Choroid plexus epithelial cell (primary cell): ENCODE results near the gene PLSCR4.

Experiments used
- DNase-seq: peaks from one replicate; pipeline ENCODE4 v3.0.0-alpha.2; 2010; ENCODE audit warnings: low read depth
- H3K4me3 ChIP-seq: 2 replicates; pipeline ENCODE4 v1.5.1; 2011; ENCODE audit warnings: low read depth, mild to moderate bottlenecking, control low read depth, low read length, moderate library complexity
- CTCF ChIP-seq: conservative IDR thresholded peaks from 2 replicates; pipeline ENCODE4 v1.5.1; 2011; ENCODE audit warnings: low read depth, mild to moderate bottlenecking, control low read depth, inconsistent platforms, low read length, moderate library complexity

The PLSCR4 gene

GRCh38 chr3:146156095-146156494 lies 94.8 kb downstream of the PLSCR4 start:
- no peak for DNase-seq
- peak overlapping the region; percentile 23 for H3K4me3 ChIP-seq
- no peak for TF ChIP-seq CTCF

GRCh38 chr3:146154995-146155394 lies 95.9 kb downstream of the PLSCR4 start:
- no peak for TF ChIP-seq CTCF
- no peak for DNase-seq
- H3K4me3 ChIP-seq: no peak overlapping the region

- no peak for DNase-seq
- H3K4me3 ChIP-seq: no peak overlapping the region
- TF ChIP-seq CTCF: no peak
Observed at GRCh38 chr3:146154316-146154715, 96.6 kb downstream of the PLSCR4 start.

GRCh38 chr3:146153429-146153828 lies 97.5 kb downstream of the PLSCR4 start:
- no peak for TF ChIP-seq CTCF
- H3K4me3 ChIP-seq: no peak overlapping the region
- DNase-seq: no peak

- TF ChIP-seq CTCF: no peak
- no peak for DNase-seq
- no peak overlapping the region for H3K4me3 ChIP-seq
Observed at GRCh38 chr3:146152834-146153233, 98.1 kb downstream of the PLSCR4 start.

GRCh38 chr3:146148468-146148931 lies 102.4 kb downstream of the PLSCR4 start:
- no peak overlapping the region for H3K4me3 ChIP-seq
- peak; percentile 61 for TF ChIP-seq CTCF
- peak; percentile 75 for DNase-seq

GRCh38 chr3:146145642-146146041 lies 105.3 kb downstream of the PLSCR4 start:
- TF ChIP-seq CTCF: no peak
- H3K4me3 ChIP-seq: no peak overlapping the region
- no peak for DNase-seq
